CD4-positive, alpha-beta T cell treated with Interleukin-4 for 4 hours (primary cell): Measurements from ENCODE around the gene ZNF160.
"Not testable (repeated sequence)": the region's sequence is repeated elsewhere in the genome, so short reads cannot be mapped to it uniquely, and the experiment has no call there.

Experiments
- DNase-seq: peaks from one replicate; pipeline ENCODE4 v3.0.0-alpha.2; 2020

Gene ZNF160

DNA sequence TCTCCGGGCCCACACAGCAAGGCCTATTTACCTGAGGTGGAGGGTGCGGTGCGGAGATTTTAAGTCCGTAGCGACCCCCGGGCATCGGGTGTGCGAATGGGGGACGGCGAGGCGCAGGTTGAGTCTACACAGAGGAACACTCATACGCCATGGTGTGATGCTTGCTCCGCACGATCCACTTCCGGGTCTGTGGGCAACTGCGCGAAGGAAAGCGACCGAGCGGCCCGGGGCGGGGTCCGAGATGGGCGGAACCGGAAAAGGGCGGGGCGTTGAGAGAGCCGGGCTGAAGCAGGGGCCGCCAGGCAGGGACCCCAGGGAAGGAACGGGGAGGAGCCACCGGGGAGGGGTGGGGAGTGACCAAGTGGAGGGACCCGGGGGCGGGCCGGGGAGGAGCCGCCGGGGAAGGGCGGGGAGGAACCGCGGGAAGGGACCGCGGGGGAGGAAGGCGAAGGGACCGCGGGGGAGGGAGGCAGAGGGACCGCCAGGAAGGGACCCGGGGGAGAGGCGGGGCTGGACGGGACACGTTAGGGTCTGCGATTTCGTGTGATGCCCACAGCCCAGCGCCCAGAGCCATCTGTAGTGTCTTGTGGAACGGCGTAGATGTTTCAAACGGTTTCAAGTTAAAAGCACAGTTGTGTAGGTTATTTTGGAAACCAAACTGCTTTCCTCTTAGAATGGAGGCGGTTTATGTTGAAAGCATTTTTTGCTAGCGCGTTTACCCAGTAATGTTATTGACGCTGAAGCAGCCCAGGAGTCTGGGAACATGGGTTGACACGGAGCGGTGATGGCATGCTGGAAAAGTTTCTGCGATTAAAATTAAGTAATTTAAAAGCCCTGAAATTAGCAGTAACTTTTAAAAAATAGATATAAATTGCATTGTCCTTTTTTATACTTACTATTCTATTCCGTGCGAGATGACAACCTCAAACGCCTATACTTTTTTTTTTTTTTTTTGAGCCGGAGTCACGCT, at the start of gene ZNF160:
Gene ZNF160 (minus strand): TSS at position 189 of the 970 bp plus-strand sequence. CDS start 17,146 bp downstream, outside the sequence.
- DNase-seq, result peak; percentile 98

GRCh38 chr19:53147645-53148044, 44.4 kb upstream of the ZNF160 start:
- no peak for DNase-seq

GRCh38 chr19:53140351-53140750, 37.1 kb upstream of the ZNF160 start:
- DNase-seq, result no peak

DNA sequence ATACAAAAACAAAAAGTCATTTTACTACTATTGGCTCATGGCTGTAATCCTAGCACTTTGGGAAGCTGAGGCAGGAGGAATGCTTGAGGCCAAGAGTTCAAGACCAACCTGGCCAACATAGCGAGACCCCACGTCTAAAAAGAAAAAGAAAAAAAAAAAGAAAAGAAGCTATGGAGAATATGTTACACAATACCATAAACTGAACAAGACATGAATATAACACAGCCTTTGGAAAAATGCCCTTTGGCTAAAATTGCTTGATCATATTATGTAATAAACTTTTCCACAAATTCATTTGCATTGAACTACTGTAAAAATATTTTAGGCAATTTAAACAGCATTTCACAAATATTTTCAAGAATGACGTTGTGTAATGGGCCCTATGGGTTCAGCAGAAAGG, 33.2 kb upstream of the ZNF160 start:
- no peak for DNase-seq

DNA sequence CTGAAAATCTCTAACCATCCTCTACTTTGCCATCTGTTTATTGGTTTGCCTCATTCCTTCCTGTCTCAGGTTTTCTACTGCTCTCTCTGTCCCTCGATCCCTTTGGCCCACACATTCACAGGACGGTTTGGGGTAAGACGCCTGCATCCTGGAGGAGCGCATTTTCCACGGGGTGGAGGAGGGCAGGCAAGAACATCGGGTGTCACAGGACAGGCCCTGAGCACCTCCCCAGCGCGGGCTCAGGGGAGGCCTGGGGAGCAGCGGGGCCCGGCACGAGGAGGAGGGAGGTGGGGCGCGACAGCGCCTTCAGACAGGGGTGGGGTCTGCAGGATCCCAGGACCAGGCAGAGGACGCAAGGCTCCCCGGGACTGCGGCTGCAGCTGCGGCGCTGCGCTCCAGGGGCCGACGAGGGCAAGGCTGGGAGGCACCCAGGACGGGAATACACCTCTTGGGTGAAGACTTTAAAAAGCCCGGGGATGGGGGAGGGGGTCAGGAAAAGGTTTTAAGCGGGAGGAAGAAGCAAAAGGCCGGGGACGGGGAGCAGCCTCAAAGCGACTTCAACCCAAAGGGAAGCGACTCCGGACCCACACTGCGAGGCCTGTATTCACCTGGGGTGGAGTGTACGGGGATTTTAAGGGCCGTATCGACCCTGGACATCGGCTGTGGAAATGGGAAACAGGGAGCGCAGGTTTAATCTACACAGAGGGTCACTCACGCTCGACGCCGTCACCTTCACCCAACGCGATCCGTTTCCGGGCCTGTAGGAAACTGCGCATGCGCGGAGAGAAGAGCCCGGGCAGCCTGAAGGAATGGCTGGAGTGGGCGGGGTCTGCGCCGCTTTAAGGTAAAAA, 29.1 kb upstream of the ZNF160 start, which contains the start of gene ZNF415:
Gene ZNF415 (minus strand): TSS at position 770 of the 851 bp plus-strand sequence. CDS start 10,234 bp downstream, outside the sequence.
- peak; percentile 45 for DNase-seq

DNA sequence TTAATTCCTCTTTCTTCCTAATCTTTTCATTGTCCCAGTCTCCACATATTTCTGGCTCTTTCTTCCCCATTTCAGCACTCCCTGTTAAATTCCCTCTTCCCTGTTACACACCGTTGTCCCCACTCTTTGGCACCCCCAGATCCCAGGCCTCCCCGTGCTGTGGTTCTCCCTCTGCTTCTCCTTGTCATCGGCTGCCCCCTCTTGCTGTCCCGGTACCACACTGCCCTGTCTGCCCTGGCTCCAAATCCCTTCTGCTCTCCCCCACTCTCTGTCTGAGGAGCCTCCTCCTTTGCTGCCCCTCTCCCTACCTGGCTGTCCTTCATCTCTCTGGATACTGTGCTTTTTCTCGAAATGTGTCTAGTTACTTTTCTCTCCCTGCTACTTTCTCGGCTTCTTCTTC, 28.5 kb upstream of the ZNF160 start:
- DNase-seq, result no peak

GRCh38 chr19:53131085-53131590, 27.9 kb upstream of the ZNF160 start:
- DNase-seq, result no peak

GRCh38 chr19:53130506-53130905, 27.3 kb upstream of the ZNF160 start:
- DNase-seq, result no peak

DNA sequence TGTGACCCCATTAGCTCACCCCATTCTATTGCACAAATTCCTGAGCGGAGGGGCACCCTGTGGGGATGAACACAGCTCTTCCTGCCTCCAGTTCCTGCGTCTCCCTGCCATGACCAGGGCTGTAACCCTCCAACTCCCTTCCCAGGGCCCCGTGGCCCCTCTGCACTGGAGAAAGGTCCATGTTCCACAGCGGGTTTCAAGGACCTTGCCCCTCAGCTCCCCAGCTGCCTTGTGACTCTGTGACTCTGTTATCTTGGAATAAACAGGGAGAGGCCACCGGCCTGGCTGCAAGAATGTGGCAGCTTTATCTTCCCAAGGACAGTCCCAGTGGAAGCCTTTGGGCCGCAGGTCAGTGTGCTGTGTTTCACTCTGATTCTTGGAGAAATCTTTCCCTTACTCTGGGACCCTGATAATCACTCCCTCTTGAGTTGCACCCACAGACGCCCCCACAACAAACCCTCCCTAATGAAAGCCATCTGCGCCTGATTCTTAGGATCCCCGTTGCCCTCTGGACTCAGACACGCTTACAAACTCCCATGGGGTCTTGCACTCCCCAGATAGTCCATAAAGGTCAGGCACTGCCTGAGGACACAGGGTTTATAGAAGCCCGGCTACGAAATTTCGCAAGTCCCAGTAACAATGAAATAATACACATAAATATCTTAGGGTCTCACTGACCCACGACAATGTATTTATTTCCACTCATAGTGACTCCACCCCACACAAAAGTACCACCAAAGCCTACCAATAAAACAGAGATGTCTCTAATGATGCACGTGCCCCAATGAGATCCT, 23.7 kb upstream of the ZNF160 start:
- DNase-seq, result not testable (repeated sequence)

GRCh38 chr19:53123400-53123799, 20.2 kb upstream of the ZNF160 start:
- no peak for DNase-seq

DNA sequence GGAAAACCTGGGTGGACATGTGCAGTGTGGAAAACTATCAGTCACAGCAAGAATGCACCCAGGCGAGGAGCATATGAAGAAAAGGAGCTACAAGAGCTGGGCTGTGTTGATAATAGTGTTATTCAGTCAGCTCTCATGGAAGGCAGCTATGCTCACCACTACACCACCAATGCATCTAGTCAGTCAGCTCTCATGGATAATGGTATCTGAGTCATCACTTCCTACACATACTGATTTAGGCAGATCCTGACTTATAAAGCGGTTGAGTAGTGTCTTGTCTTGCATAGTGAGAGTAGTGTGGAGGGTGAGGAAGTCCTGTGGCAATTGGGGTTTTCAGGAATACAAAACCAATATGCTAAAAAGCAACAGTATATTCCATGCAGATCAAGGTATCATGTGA, 9.1 kb upstream of the ZNF160 start:
- DNase-seq, result no peak

DNA sequence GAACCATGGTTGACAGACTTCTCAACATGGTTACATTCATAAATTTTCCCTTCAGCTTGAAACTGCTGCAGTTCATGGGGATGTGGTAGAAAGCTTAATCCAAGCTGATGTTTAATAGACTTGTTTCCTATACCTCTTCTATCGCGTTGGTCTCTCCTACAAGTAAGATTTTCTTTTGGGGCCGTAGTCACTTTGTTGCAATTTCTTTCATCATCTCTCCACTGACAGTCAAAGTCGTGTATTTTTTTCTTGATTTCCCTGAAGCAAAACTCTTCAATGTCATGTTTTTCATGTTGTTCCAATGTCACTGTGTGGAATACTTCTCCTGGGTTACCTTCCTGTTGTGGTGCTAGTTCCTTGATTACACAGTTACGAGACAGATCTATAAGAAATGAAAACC, 6.3 kb upstream of the ZNF160 start:
- DNase-seq, result no peak

DNA sequence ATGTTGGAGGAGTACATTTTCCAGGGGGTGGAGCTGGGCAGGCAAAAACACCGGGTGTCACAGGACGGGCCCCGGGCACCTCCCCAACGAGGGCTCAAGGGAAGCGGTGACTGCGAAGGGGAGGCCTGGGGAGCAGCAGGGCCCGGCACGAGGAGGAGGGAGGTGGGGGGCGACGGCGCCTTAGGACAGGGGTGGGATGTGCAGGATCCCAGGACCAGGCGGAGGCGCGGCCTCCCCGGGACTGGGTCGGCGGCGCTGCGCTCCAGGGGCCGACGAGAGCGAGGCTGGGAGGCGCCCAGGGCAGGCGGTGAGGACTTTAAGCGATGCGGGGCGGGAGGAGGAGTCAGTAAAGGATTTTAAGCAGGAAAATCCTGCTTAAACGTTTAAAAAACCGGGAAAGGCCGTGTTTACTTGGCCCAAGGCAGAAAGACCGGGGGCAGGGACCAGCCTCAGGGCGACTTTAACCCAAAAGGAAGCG, 427 bp downstream of the ZNF160 start:
- DNase-seq, result peak; percentile 18

GRCh38 chr19:53102206-53102755, 941 bp downstream of the ZNF160 start:
- no peak for DNase-seq

- DNase-seq, result no peak
Observed at GRCh38 chr19:53101518-53101917, 1.7 kb downstream of the ZNF160 start.

DNA sequence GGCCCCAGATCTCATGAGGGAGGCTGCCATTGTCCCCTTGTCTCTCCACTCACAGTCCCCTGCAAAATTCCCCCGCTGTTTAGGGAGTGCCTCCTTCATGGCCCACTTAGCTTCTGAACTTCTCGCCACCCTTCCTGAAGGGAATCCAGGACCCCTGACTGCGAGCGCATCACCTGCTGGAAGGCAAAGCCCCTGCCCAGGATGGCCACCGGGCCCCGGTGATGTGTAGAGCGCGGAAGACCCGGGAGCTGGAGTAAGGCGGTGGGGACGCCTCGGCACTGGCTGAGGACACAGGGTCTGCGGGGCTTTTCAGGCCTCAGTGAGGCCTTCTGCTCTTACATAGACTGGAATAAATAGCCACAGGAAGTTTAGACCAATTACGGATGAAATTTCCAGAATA, 4.7 kb downstream of the ZNF160 start:
- not testable (repeated sequence) for DNase-seq

GRCh38 chr19:53096982-53097690, 6.1 kb downstream of the ZNF160 start:
- not testable (repeated sequence) for DNase-seq

DNA sequence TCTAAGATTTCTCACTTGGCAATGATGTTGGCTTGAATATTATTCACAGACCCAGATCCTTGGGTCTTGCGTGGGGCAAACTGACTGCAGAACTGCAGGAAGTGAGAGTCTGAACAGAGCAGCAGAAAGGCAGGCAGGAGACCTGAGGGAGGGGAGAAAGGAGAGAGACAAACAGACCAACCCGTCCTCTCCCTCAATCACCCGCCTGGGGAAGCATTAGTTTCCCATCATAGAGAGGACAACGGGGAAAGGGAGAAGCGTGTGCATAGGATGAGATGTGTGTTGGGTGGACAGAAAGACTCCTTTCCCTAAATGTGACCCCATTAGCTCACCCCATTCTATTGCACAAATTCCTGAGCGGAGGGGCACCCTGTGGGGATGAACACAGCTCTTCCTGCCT, 6.6 kb downstream of the ZNF160 start:
- DNase-seq, result not testable (repeated sequence)

DNA sequence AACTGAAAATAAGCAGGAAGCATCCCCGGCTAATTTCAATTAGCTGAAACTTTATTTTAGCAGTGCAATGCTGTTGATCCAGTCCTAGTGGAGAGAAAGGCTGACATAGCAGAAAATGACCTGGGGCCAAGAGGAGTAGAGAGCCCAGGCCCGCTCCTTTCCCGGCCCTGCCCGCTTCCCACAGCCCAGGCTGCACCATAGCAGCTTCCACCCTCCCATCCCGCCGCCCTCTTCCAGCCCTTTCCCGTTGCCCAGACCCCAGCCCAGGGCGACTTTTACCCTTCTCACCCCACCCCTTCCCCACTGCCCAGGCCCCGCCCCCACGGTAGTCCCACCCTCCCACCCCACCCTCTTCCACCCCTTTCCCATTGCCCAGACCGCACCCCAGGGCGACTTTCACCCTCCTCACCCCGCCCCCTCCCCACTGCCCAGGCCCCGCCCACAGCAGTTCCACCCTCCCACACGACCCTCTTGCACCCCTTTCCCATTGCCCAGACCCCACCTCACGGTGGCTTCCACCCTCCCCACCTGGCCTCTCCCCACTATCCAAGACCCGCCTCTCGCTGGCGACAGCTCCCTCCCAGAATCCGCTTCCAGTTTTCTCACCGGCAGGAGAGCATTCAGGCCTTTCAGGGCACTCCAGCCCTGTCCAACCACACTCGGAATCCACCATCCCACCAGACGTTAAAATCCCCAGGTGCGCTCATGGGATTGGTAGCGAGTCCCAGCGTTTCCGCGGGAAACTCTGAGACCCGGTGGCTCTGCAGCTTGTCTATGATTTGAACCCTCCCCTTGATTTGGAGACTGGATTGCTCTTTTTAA, 8.3 kb downstream of the ZNF160 start:
- DNase-seq, result no peak

GRCh38 chr19:53092723-53093122, 10.5 kb downstream of the ZNF160 start:
- DNase-seq, result no peak
